CD4-positive, CD25-positive, alpha-beta regulatory T cell (primary cell): ENCODE data around the gene TDRD9. TPM values are rescaled to one million over a fixed set of nuclear protein-coding genes. Genes with fewer than 3 reads are reported as not detected.

Experiments
- ATAC-seq, 2 donors: fragments of 150-1000 bp; cut with Tn5 transposase; one replicate each; pipeline ENCODE4 v1.10.0; 2021; ENCODE audit warnings: low read depth in 2 of 2, moderate number of reproducible peaks in 2 of 2, moderate library complexity in 1 of 2
- DNase-seq, 3 donors: peaks; one replicate each; pipeline versions ENCODE4 v3.0.0 to v3.0.0-alpha.2; 2012 to 2022; ENCODE audit warnings: mixed read lengths in 1 of 3
- H3K27ac ChIP-seq: one replicate; pipeline ENCODE4 v1.7.0; 2013; ENCODE audit warnings: mild to moderate bottlenecking, low read length; ENCODE audit not compliant: insufficient read depth, poor library complexity, severe bottlenecking
- H3K27me3 ChIP-seq: one replicate; pipeline ENCODE4 v1.7.0; 2013; ENCODE audit warnings: low read length; ENCODE audit not compliant: control insufficient read depth, insufficient read depth
- H3K36me3 ChIP-seq: one replicate; pipeline ENCODE4 v1.7.0; 2013; ENCODE audit warnings: mild to moderate bottlenecking, low read length, moderate library complexity; ENCODE audit not compliant: control insufficient read depth, insufficient read depth
- H3K4me1 ChIP-seq: 2 replicates; pipeline ENCODE4 v1.7.0; 2013; ENCODE audit warnings: mild to moderate bottlenecking, low read length; ENCODE audit not compliant: insufficient read depth, control insufficient read depth, poor library complexity, severe bottlenecking
- H3K4me3 ChIP-seq: one replicate; pipeline ENCODE4 v1.7.0; 2013; ENCODE audit warnings: low read depth, mild to moderate bottlenecking, low read length, moderate library complexity
- H3K9me3 ChIP-seq, 2 experiments: 1 replicate in 1 of 2; 2 replicates in 1 of 2; pipeline ENCODE4 v1.7.0; 2013; ENCODE audit warnings: low read length in 2 of 2, mild to moderate bottlenecking in 1 of 2, moderate library complexity in 1 of 2; ENCODE audit not compliant: control insufficient read depth in 2 of 2
- H3K27ac Mint-ChIP-seq, 3 donors: one replicate each; pipeline ENCODE4 v1.8.0; 2020 to 2022; ENCODE audit warnings: mild to moderate bottlenecking in 3 of 3, mixed read lengths in 3 of 3, moderate library complexity in 2 of 3
- H3K27me3 Mint-ChIP-seq: one replicate; pipeline ENCODE4 v1.8.0; 2022; ENCODE audit warnings: mild to moderate bottlenecking, mixed read lengths
- H3K36me3 Mint-ChIP-seq: one replicate; pipeline ENCODE4 v1.8.0; 2020; ENCODE audit warnings: mixed read lengths
- H3K4me1 Mint-ChIP-seq, 4 donors: one replicate each; pipeline ENCODE4 v1.8.0; 2020 to 2022; ENCODE audit warnings: mixed read lengths in 4 of 4, mild to moderate bottlenecking in 1 of 4
- H3K4me3 Mint-ChIP-seq, 4 donors: one replicate each; pipeline ENCODE4 v1.8.0; 2020 to 2022; ENCODE audit warnings: mild to moderate bottlenecking in 4 of 4, mixed read lengths in 4 of 4, moderate library complexity in 3 of 4
- H3K9me3 Mint-ChIP-seq, 7 donors: one replicate each; pipeline ENCODE4 v1.8.0; 2020 to 2022; ENCODE audit warnings: mixed read lengths in 7 of 7, mild to moderate bottlenecking in 3 of 7, moderate library complexity in 2 of 7
- polyA plus RNA-seq, 4 donors: library from polyadenylated mRNA; unstranded; fragments of 300-500 nt; fragmentation: Illumina TruSeq; gene quantifications; one replicate each; pipeline ENCODE4 v1.2.3, GENCODE V29; 2021
- total RNA-seq: library from RNA; stranded (reverse); gene quantifications from one replicate; pipeline ENCODE4 v1.2.3, GENCODE V29; 2022

Gene TDRD9
- total and polyA plus RNA-seq, 5 donors from 2014 or later = 0.11 to 0.37 (median 0.14) TPM; not detected in 2

DNA sequence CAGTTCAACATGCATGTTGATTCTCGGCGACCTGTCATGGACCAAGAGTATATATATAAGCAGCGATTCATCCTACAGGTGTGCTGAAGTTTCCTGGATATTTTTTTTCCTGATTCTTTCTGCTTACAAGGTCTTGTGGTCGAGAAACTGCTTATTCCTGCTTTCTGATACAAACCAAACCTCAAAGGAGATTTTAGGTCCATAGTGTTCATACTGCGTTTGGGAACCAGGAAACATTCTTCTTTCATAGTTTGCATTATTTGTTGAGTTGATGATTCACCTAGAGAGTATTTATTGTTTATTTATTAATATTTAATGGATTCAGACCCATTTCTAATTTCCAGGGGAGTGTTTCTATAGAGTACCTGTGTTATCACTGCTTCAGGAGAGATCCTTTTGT, 86.5 kb downstream of the TDRD9 start:
- peaks cover 19% of the 10 kb centered on the region for H3K27me3 Mint-ChIP-seq
- Histone ChIP-seq H3K4me1 (no peaks in the 10 kb centered on the region), H3K27ac (no peak overlapping the region), H3K27me3 (peaks cover 5% of the 10 kb centered on the region), H3K36me3 (no peaks in the 10 kb centered on the region), H3K4me3 (no peak overlapping the region), H3K9me3 (no peaks in the 10 kb centered on the region)
- no peaks in the 10 kb centered on the region for H3K4me1 Mint-ChIP-seq
- no peaks in the 10 kb centered on the region for H3K9me3 Mint-ChIP-seq
- no peak overlapping the region for H3K27ac Mint-ChIP-seq
- DNase-seq (no peak), ATAC-seq (no peak)
- no peak overlapping the region for H3K4me3 Mint-ChIP-seq
- H3K36me3 Mint-ChIP-seq = no peaks in the 10 kb centered on the region

DNA sequence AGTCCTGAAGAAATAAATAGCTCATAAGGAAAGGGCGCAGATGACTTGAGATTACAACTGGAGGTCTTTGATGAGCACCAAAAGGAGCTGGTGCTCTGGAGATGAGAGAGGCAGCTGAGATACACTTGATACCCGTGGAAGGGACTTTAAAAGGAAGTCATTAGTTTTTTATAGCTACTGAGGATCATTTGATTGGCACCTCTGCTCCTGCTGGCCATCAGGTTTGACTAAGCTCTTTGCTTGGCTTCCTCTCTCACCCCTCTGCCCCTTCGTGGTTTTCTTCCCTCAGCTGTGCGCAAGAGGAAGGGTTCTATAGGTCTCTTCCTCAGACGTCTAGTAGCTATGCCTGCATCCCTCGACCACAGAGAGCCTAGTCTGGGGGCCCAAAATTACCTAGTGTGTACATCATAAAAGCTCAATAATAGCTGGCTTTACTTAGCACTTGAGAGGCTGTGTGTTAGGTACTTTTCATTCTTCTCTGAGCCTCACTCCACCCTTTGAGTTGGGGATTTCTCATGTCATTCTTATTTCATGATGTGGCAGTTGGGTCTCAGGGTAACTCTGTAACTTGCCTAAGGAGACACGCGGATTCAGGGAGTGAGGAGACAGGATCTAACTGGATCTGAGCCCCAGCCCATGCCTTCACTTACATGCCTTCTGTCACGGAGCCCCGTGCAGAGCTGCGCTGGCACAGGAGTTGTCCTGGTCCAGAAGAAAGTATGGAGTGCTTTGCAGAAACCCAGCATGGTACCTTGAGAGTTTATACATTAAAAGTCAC, 88.8 kb downstream of the TDRD9 start:
- Histone ChIP-seq H3K4me1 (no peaks in the 10 kb centered on the region), H3K27ac (no peak overlapping the region), H3K9me3 (no peaks in the 10 kb centered on the region), H3K4me3 (no peak overlapping the region), H3K36me3 (no peaks in the 10 kb centered on the region), H3K27me3 (peaks cover 5% of the 10 kb centered on the region)
- H3K4me3 Mint-ChIP-seq = no peak overlapping the region
- DNase-seq (no peak), ATAC-seq (no peak)
- H3K27ac Mint-ChIP-seq = no peak overlapping the region
- H3K36me3 Mint-ChIP-seq = no peaks in the 10 kb centered on the region
- no peaks in the 10 kb centered on the region for H3K4me1 Mint-ChIP-seq
- peaks cover 25% of the 10 kb centered on the region for H3K27me3 Mint-ChIP-seq
- peaks cover 0 to 2% (median 0%) of the 10 kb centered on the region in 7 donors for H3K9me3 Mint-ChIP-seq

DNA sequence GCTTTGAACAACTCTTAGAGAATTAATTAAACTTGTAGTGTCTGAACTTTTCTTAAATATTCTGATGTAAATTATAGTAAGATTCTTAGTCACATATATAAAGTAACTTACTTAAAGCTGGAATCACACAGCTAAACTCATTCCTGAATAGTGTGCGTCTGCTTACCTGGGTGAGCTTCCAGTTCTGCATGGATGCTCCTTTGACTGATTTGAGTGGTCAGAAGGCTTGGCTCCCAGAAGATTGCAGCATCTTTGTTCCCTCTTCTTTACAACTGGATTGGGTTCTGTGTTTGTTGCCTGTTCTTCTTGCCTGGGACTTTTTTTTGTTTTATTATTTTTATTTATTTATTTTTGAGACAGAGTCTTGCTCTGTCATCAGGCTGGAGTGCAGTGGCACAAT, 90.8 kb downstream of the TDRD9 start:
- Histone ChIP-seq H3K4me1 (no peaks in the 10 kb centered on the region), H3K4me3 (no peak overlapping the region), H3K27me3 (peaks cover 5% of the 10 kb centered on the region), H3K36me3 (no peaks in the 10 kb centered on the region), H3K27ac (no peak overlapping the region), H3K9me3 (no peaks in the 10 kb centered on the region)
- no peak for ATAC-seq
- H3K4me1 Mint-ChIP-seq = no peaks in the 10 kb centered on the region
- peaks cover 26% of the 10 kb centered on the region for H3K27me3 Mint-ChIP-seq
- H3K4me3 Mint-ChIP-seq = no peak overlapping the region
- H3K27ac Mint-ChIP-seq = no peak overlapping the region
- no peak for DNase-seq
- H3K9me3 Mint-ChIP-seq = peaks cover 0 to 2% (median 0%) of the 10 kb centered on the region in 7 donors
- no peaks in the 10 kb centered on the region for H3K36me3 Mint-ChIP-seq

DNA sequence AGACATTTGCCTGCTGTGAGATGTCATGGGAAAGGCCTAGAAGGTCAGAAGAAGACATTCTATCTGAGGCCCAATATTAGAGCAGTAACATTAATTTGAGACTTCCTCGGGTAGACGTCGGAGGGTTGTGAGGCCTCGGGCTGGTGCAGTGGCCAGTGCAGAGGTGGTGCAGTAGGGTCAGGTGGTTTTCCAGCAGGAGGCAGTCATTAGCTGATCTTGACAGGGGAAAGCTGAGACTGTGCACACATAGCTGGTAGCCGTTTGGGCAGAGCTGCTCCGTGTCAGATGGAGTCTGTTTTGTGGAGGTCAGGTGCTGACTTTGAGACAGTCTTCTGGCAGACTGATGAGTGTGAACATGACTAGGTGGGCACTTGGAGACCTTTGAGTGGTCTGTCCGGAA, 91.5 kb downstream of the TDRD9 start:
- no peak for DNase-seq
- Mint-ChIP-seq H3K27ac (no peak overlapping the region), H3K9me3 (peaks cover 0 to 2% (median 0%) of the 10 kb centered on the region in 7 donors), H3K4me3 (no peak overlapping the region), H3K4me1 (no peaks in the 10 kb centered on the region), H3K36me3 (no peaks in the 10 kb centered on the region), H3K27me3 (peaks cover 26% of the 10 kb centered on the region)
- Histone ChIP-seq H3K27ac (no peak overlapping the region), H3K9me3 (no peaks in the 10 kb centered on the region), H3K27me3 (peaks cover 5% of the 10 kb centered on the region), H3K4me1 (no peaks in the 10 kb centered on the region), H3K4me3 (no peak overlapping the region), H3K36me3 (no peaks in the 10 kb centered on the region)
- no peak for ATAC-seq

DNA sequence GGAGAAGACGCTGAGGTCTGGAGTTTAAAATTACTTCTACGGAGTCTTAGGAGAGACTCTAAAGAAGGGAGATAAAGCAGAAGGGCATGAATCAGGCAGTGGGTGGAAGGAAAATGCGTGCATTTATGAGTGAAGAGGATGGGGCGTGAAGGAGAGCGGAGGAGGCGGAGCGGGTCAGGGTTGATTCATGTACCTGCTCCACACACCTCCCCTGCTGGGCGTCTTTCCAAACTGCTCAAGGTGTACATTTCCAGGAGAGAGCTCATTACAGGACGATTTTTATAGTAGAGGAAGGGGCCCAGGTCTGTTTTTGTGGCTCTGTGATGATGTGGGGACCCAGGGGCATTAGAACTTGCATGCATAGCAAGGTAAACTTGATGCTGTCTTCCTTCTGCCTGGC, 92.2 kb downstream of the TDRD9 start:
- H3K4me1 ChIP-seq = no peaks in the 10 kb centered on the region
- no peak overlapping the region for H3K4me3 Mint-ChIP-seq
- H3K36me3 Mint-ChIP-seq = no peaks in the 10 kb centered on the region
- peaks cover 0 to 2% (median 0%) of the 10 kb centered on the region in 7 donors for H3K9me3 Mint-ChIP-seq
- ATAC-seq = no peak
- H3K27ac Mint-ChIP-seq = peak overlapping the region in 1 of 3 donors; percentile 78
- no peak overlapping the region for H3K4me3 ChIP-seq
- no peaks in the 10 kb centered on the region for H3K4me1 Mint-ChIP-seq
- no peaks in the 10 kb centered on the region for H3K9me3 ChIP-seq
- H3K27ac ChIP-seq = no peak overlapping the region
- no peak for DNase-seq
- no peaks in the 10 kb centered on the region for H3K36me3 ChIP-seq
- H3K27me3 Mint-ChIP-seq = peaks cover 26% of the 10 kb centered on the region
- peaks cover 5% of the 10 kb centered on the region for H3K27me3 ChIP-seq

DNA sequence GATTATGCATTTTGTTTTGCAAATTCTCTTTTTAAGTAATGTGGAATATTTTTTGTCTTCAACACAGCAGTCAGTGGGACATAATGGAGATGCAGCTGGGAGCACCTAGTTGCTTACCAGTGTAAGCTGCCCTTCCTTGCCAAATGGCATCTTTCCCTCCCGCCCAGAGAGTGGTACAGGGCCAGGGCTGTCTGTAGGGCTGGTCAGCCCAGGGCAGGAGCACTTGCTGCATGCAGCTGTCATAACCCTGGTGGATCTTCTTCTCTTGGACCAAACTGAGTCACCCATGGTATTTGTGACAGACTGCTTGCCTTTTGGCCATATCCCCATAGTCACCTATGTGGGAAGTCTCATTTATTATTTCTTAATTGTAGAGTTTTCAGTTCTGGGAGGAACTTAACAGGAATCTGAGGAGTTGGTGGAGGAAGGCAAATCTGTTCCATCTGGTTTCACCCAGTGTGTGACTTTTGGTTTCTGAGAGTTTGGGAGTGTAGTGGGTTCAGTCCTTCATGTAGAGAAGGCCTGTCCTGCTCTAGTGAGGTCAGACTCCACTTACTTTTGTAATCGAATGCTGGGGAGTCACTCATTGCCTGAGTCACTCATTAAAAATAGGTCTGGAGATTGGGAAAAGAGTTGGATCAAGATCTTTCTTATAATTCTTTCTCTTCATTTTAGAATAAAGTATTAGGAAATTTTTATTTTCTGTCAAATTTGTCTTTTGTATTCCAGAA, 95.2 kb downstream of the TDRD9 start:
- Mint-ChIP-seq H3K4me3 (no peak overlapping the region), H3K9me3 (peaks cover 0 to 2% (median 0%) of the 10 kb centered on the region in 7 donors), H3K4me1 (no peaks in the 10 kb centered on the region), H3K36me3 (no peaks in the 10 kb centered on the region), H3K27me3 (peaks cover 14% of the 10 kb centered on the region), H3K27ac (no peak overlapping the region)
- Histone ChIP-seq H3K27me3 (no peaks in the 10 kb centered on the region), H3K27ac (no peak overlapping the region), H3K4me3 (no peak overlapping the region), H3K9me3 (no peaks in the 10 kb centered on the region), H3K4me1 (no peaks in the 10 kb centered on the region), H3K36me3 (no peaks in the 10 kb centered on the region)
- DNase-seq = no peak
- no peak for ATAC-seq

DNA sequence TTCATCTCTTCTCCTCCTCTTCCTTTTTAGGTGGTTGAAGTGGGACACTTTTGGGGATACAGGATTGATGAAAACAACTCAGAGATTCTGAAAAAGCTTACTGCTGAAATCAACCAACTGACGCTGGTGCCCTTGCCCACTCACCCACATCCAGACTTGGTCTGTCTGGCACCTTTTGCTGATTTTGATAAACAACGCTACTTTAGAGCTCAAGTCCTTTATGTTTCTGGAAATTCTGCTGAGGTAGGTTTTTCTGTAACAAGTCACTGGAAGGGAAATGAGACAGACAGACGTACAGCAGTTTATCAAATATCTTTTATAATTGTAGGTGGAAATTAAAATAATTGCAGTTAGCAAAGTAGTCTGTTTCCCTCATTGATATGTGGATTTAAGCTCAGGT, 97.3 kb downstream of the TDRD9 start:
- no peak overlapping the region for H3K27ac ChIP-seq
- Mint-ChIP-seq H3K4me3 (no peak overlapping the region), H3K36me3 (no peaks in the 10 kb centered on the region), H3K9me3 (peaks cover 0 to 1% (median 0%) of the 10 kb centered on the region in 7 donors), H3K4me1 (no peaks in the 10 kb centered on the region), H3K27me3 (peaks cover 14% of the 10 kb centered on the region), H3K27ac (peak overlapping the region in 1 of 3 donors; percentile 44)
- ATAC-seq (no peak), DNase-seq (no peak)
- H3K27me3 ChIP-seq = no peaks in the 10 kb centered on the region
- no peaks in the 10 kb centered on the region for H3K4me1 ChIP-seq
- H3K4me3 ChIP-seq = no peak overlapping the region
- no peaks in the 10 kb centered on the region for H3K9me3 ChIP-seq
- no peaks in the 10 kb centered on the region for H3K36me3 ChIP-seq
